ENCODE data around the gene ORMDL3.

ORMDL3 gene

DNA sequence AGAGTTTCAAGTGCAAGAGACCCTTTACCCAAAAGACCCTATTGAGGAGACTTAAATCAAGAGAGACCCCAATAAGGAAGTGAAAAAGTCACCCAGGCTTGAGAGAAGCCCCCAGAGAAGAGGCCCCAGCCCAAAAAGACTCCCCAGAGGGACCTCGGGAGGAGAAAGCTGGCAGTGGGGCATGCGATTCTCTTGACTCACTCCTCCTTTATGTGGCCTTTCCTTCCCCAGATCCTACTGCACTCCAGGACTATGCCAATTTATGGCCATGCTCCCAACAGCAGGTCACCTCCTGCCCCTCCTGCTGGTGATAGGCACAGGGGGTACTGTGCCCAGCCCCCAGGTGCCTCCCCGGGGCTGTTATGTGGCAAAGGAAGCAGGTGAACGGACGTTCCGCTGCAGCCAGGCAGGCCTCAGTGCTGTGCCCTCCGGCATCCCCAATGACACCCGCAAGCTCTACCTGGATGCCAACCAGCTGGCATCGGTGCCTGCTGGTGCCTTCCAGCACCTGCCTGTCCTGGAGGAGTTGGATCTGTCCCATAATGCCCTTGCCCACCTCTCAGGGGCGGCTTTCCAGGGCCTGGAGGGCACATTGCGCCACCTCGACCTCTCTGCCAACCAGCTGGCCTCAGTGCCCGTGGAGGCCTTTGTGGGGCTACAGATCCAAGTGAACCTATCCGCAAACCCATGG, 16.4 kb upstream of the ORMDL3 start:
- CTCF ChIA-PET: no interaction called here
- POLR2A ChIA-PET (ENCODE audit: low non-redundant PET): no interaction called here
- TF ChIP-seq, protein P1, sequence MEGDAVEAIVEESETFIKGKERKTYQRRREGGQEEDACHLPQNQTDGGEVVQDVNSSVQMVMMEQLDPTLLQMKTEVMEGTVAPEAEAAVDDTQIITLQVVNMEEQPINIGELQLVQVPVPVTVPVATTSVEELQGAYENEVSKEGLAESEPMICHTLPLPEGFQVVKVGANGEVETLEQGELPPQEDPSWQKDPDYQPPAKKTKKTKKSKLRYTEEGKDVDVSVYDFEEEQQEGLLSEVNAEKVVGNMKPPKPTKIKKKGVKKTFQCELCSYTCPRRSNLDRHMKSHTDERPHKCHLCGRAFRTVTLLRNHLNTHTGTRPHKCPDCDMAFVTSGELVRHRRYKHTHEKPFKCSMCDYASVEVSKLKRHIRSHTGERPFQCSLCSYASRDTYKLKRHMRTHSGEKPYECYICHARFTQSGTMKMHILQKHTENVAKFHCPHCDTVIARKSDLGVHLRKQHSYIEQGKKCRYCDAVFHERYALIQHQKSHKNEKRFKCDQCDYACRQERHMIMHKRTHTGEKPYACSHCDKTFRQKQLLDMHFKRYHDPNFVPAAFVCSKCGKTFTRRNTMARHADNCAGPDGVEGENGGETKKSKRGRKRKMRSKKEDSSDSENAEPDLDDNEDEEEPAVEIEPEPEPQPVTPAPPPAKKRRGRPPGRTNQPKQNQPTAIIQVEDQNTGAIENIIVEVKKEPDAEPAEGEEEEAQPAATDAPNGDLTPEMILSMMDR (conservative IDR thresholded peaks at IDR 0.05; ENCODE audit: low read depth): no peak
- H3K27ac ChIP-seq: no peak overlapping the region
- DNase-seq (ENCODE audit: low spot score): no peak

DNA sequence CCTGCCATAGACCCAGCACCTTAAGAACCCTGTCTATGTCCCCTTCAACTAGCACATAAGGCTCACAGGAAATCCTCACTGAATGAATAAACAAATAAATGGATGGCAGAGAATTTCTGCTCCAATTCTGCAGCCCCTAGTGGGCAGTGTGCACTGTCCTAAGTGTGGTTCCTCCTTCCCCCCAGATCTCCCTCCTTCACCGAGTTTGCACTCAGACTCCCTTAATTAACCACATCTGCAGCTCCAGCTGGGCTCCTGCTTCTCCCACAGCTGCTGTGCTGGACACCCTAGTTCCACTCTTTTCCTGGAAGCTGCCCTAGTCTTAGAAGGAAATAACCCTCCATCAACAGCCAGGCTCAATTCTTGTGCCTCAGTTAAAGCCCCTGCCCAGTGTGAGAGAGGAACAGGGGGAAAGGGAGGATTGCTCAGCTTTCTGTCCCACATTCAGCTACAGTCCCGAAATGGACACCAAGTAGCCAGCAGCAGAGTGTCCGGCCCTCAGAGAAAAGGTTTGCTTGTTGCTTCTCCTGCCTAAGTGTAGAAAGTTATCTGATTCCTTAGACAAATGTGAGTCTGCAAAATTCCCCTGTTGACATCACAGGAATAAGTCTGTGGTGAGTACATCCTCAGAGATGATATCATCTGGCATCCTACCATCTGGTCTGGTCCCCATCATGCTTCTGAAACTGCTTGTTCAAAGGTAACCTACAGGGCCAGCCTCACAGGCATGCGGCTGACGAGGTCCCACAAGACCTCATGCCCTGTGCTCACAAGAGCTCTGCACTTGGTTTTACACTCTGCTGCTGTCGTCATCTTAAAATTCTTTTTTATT, 12.4 kb upstream of the ORMDL3 start:
- no peak for DNase-seq (ENCODE audit: low spot score)
- TF ChIP-seq, protein P1 (conservative IDR thresholded peaks at IDR 0.05; ENCODE audit: low read depth): no peak
- peak overlapping the region; percentile 1; the same call in 1 of the 2 replicates for H3K27ac ChIP-seq
- ChIA-PET POLR2A (ENCODE audit: low non-redundant PET) (interaction anchor here (0.6 kb wide), 1 partner anchor 39 kb away, joined by 3 read pairs; no protein-coding TSS in a partner anchor), CTCF (interaction anchor here (0.6 kb wide), 1 partner anchor 12 kb away, joined by 3 read pairs; no protein-coding TSS in a partner anchor)

DNA sequence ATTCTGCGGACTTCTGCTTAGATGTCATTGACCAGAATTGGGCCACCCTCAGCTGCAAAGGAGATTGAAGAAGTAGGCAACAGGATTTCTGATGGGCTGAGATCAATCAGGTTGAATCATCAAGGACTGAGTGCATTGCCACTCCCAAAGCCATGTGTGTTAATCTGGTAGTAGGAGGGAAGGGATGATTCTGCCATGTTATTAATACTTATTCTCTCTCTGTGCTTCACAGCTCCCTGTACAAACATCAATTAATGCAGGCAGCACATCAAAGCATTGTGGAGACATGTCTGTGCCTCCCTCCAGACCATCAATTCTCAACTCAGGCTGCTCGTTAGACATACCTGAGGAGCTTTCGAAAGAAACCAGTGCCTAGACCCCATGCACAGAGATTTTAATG, 11.7 kb upstream of the ORMDL3 start:
- TF ChIP-seq, protein P1 (conservative IDR thresholded peaks at IDR 0.05; ENCODE audit: low read depth): no peak
- DNase-seq (ENCODE audit: low spot score): no peak
- H3K27ac ChIP-seq: no peak overlapping the region
- ChIA-PET CTCF (no interaction called here), POLR2A (ENCODE audit: low non-redundant PET) (interaction anchor here (0.6 kb wide), 1 partner anchor 40 kb away, joined by 3 read pairs; no protein-coding TSS in a partner anchor)

GRCh38 chr17:39938140-39938869, 10.9 kb upstream of the ORMDL3 start:
- ChIA-PET POLR2A (ENCODE audit: low non-redundant PET) (interaction anchor here (0.6 kb wide), 1 partner anchor 770 kb away, joined by 8 read pairs; no protein-coding TSS in a partner anchor), CTCF (no interaction called here)
- TF ChIP-seq, protein P1 (conservative IDR thresholded peaks at IDR 0.05; ENCODE audit: low read depth): no peak
- DNase-seq (ENCODE audit: low spot score): no peak
- H3K27ac ChIP-seq: no peak overlapping the region

DNA sequence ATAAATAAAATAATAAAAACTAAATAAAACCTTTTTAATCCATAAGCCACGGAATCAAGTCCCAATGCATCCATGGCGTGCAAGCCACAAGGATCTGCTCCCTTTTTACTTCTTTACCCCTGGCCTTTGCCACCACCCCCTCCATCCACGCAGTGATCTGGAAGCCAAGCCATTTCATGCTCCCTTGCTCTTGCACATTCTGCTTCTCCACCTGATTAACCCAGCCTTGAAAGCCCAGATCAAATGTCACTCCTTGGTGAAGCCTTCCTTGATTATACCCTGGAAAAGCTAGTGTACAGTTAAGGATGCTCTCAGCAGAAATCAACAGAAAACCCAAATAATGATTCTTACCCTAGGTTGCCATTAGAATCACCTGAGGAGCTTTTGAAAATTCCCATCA, 10.0 kb upstream of the ORMDL3 start:
- TF ChIP-seq, protein P1 (conservative IDR thresholded peaks at IDR 0.05; ENCODE audit: low read depth): no peak
- H3K27ac ChIP-seq: no peak overlapping the region
- ChIA-PET POLR2A (ENCODE audit: low non-redundant PET) (no interaction called here), CTCF (no interaction called here)
- no peak for DNase-seq (ENCODE audit: low spot score)

DNA sequence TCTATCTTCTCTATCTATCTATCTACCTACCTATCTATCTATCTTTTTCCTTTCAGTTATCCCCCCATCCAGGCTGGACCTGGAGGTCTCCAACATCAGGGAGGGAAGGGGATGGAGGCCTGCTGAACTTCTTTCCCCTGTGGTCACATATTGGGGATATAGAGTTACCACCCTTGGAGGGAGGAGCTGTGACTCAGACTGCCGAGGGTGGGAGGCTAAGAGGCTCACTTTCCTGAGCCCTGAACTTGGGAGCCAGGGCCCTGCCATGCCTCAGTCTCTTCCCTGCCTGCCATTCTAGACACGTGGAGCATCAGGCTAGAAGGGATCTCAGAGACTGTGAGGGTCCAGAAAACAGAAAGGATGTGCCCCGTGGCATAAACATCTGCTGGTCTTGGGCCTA, 8.5 kb upstream of the ORMDL3 start:
- no peak overlapping the region for H3K27ac ChIP-seq
- TF ChIP-seq, protein P1 (conservative IDR thresholded peaks at IDR 0.05; ENCODE audit: low read depth): no peak
- DNase-seq (ENCODE audit: low spot score): no peak
- ChIA-PET POLR2A (ENCODE audit: low non-redundant PET) (no interaction called here), CTCF (no interaction called here)
